GM23338 (cell line): Measurements from ENCODE around the gene UBE3B. TPM values are rescaled to one million over a fixed set of nuclear protein-coding genes. Genes with fewer than 3 reads are reported as not detected.

ENCODE experiments used
- ATAC-seq: fragments of 200-7000 bp; cut with Tn5 transposase; 3 replicates; pipeline ENCODE4 v1.9.1; 2020
- DNase-seq: peaks from one replicate; pipeline ENCODE4 v3.0.0-alpha.2; 2015; ENCODE audit warnings: low spot score
- H2AFZ ChIP-seq: fragments of 200-600 bp; sonication (generic); 2 replicates; pipeline ENCODE4 v1.8.0; 2016; ENCODE audit warnings: antibody characterized with exemption, mild to moderate bottlenecking, moderate library complexity
- H3F3A ChIP-seq: fragments of 200-600 bp; sonication (generic); replicated peaks from 2 replicates; pipeline ENCODE4 v1.8.0; 2017; ENCODE audit warnings: antibody characterized with exemption, mixed run types, low read depth
- H3K27ac ChIP-seq: fragments of 200-600 bp; sonication (generic); 2 replicates; pipeline ENCODE4 v1.6.1; 2016; ENCODE audit warnings: low read depth
- H3K27me3 ChIP-seq: fragments of 200-600 bp; sonication (generic); 2 replicates; pipeline ENCODE4 v1.8.0; 2016; ENCODE audit warnings: mild to moderate bottlenecking, mixed run types, moderate library complexity; ENCODE audit not compliant: insufficient read depth
- H3K36me3 ChIP-seq: fragments of 200-600 bp; sonication (generic); 2 replicates; pipeline ENCODE4 v1.8.0; 2016; ENCODE audit warnings: mild to moderate bottlenecking; ENCODE audit not compliant: insufficient read depth
- H3K4me1 ChIP-seq: fragments of 200-600 bp; sonication (generic); 2 replicates; pipeline ENCODE4 v1.8.0; 2016; ENCODE audit warnings: mild to moderate bottlenecking, moderate library complexity; ENCODE audit not compliant: insufficient read depth
- H3K4me2 ChIP-seq: fragments of 200-600 bp; sonication (generic); 2 replicates; pipeline ENCODE4 v1.7.1; 2017; ENCODE audit warnings: mixed run types
- H3K4me3 ChIP-seq: fragments of 200-600 bp; sonication (generic); 2 replicates; pipeline ENCODE4 v1.6.1; 2016; ENCODE audit warnings: mixed run types
- H3K79me2 ChIP-seq: fragments of 200-600 bp; sonication (generic); replicated peaks from 2 replicates; pipeline ENCODE4 v1.8.0; 2017; ENCODE audit warnings: mild to moderate bottlenecking; ENCODE audit not compliant: insufficient read depth
- H3K9me2 ChIP-seq: fragments of 200-600 bp; sonication (generic); 2 replicates; pipeline ENCODE4 v1.8.0; 2017; ENCODE audit not compliant: insufficient read depth
- H4K20me1 ChIP-seq: fragments of 200-600 bp; sonication (generic); replicated peaks from 2 replicates; pipeline ENCODE4 v1.8.0; 2017; ENCODE audit warnings: mild to moderate bottlenecking; ENCODE audit not compliant: insufficient read depth
- H3K27ac Mint-ChIP-seq: 2 replicates; pipeline ENCODE4 v1.8.0; 2020; ENCODE audit warnings: inconsistent platforms, mild to moderate bottlenecking, moderate library complexity, mixed read lengths
- H3K27me3 Mint-ChIP-seq: 3 replicates; pipeline ENCODE4 v1.8.0; 2022; ENCODE audit warnings: low read depth, mild to moderate bottlenecking, moderate library complexity, mixed read lengths, inconsistent platforms; ENCODE audit not compliant: insufficient read depth, poor library complexity
- H3K36me3 Mint-ChIP-seq: 3 replicates; pipeline ENCODE4 v1.8.0; 2021; ENCODE audit warnings: low read depth, mild to moderate bottlenecking, inconsistent platforms, moderate library complexity, mixed read lengths
- H3K4me1 Mint-ChIP-seq: 3 replicates; pipeline ENCODE4 v1.8.0; 2020; ENCODE audit warnings: mild to moderate bottlenecking, inconsistent platforms, mixed read lengths
- H3K4me3 Mint-ChIP-seq: 3 replicates; pipeline ENCODE4 v1.8.0; 2021; ENCODE audit warnings: moderate library complexity, mild to moderate bottlenecking, inconsistent platforms, mixed read lengths
- H3K9me3 Mint-ChIP-seq: 3 replicates; pipeline ENCODE4 v1.8.0; 2020; ENCODE audit warnings: moderate library complexity, mild to moderate bottlenecking, inconsistent platforms, mixed read lengths
- CREB1 ChIP-seq: fragments of 250-450 bp; sonication (Bioruptor Pico); IDR thresholded peaks from 2 replicates; pipeline ENCODE4 v1.5.0; 2020; ENCODE audit warnings: low read depth, mild to moderate bottlenecking, moderate library complexity
- CTCF ChIP-seq, 2 experiments: fragments of 200-600 bp in 1 of 2; sonication (generic) in 1 of 2; conservative IDR thresholded peaks; 2 replicates each; pipeline versions ENCODE4 v1.5.1 to v1.6.1; 2016 to 2017; ENCODE audit warnings: antibody characterized with exemption in 2 of 2, low read depth in 2 of 2, mild to moderate bottlenecking in 2 of 2, moderate library complexity in 1 of 2
- EZH2 ChIP-seq: fragments of 200-600 bp; sonication (generic); IDR thresholded peaks from one replicate; pipeline ENCODE4 v1.8.0; 2017; ENCODE audit warnings: antibody characterized with exemption, mild to moderate bottlenecking, low read depth; ENCODE audit not compliant: unreplicated experiment
- EZH2phosphoT487 ChIP-seq: fragments of 200-600 bp; sonication (generic); IDR thresholded peaks from one replicate; pipeline ENCODE4 v1.8.1; 2018; ENCODE audit warnings: antibody characterized with exemption; ENCODE audit not compliant: unreplicated experiment
- JUNB ChIP-seq: IDR thresholded peaks from one replicate; pipeline ENCODE4 v1.6.1; 2016; ENCODE audit warnings: antibody characterized with exemption; ENCODE audit not compliant: unreplicated experiment
- REST ChIP-seq: IDR thresholded peaks from one replicate; pipeline ENCODE4 v1.6.1; 2018; ENCODE audit warnings: antibody characterized with exemption; ENCODE audit not compliant: unreplicated experiment
- ZNF331 ChIP-seq: fragments of 250-450 bp; sonication (Bioruptor Pico); IDR thresholded peaks from 2 replicates; pipeline ENCODE4 v1.5.0; 2020; ENCODE audit warnings: low read depth, mild to moderate bottlenecking, moderate library complexity
- polyA plus RNA-seq: library from polyadenylated mRNA; unstranded; fragments of >200 nt; fragmentation: Nextera tagmentation; extraction: Ambion mirVana; gene quantifications from 2 replicates; pipeline ENCODE4 v1.2.1, GENCODE V29; 2016
- total RNA-seq: library from RNA; depleted of rRNA; stranded (reverse); fragments of >200 nt; shearing (Covaris generic); gene quantifications from 2 replicates; pipeline ENCODE4 v1.2.3, GENCODE V29; 2014
- TF ChIP-seq, protein P1 (sequence below): IDR thresholded peaks from 2 replicates; pipeline ENCODE4 v1.6.1; 2016; ENCODE audit warnings: antibody characterized with exemption

Gene UBE3B
- total and polyA plus RNA-seq, 2 experiments from 2014 or later, result 20.8 TPM

GRCh38 chr12:109481863-109482262 is 4.4 kb downstream of the UBE3B start (continued):
- no peak for TF ChIP-seq CTCF (conservative IDR thresholded peaks at IDR 0.05; ENCODE audit: low read depth in 2 of 2)
- TF ChIP-seq, protein P1, sequence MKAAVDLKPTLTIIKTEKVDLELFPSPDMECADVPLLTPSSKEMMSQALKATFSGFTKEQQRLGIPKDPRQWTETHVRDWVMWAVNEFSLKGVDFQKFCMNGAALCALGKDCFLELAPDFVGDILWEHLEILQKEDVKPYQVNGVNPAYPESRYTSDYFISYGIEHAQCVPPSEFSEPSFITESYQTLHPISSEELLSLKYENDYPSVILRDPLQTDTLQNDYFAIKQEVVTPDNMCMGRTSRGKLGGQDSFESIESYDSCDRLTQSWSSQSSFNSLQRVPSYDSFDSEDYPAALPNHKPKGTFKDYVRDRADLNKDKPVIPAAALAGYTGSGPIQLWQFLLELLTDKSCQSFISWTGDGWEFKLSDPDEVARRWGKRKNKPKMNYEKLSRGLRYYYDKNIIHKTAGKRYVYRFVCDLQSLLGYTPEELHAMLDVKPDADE, result no peak
- TF ChIP-seq EZH2, result no peak

GRCh38 chr12:109482491-109482890 is 5.1 kb downstream of the UBE3B start:
- ATAC-seq, result no peak
- Mint-ChIP-seq H3K27me3 (no peaks in the 10 kb centered on the region), H3K9me3 (no peaks in the 10 kb centered on the region), H3K27ac (no peak overlapping the region), H3K36me3 (peaks cover 30% of the 10 kb centered on the region), H3K4me1 (no peaks in the 10 kb centered on the region), H3K4me3 (no peak overlapping the region)
- peaks cover 13% of the 10 kb centered on the region; the same call in 1 of the 2 replicates for H3K36me3 ChIP-seq
- peaks cover 27% of the 10 kb centered on the region for H3K79me2 ChIP-seq
- no peaks in the 10 kb centered on the region for H3K27me3 ChIP-seq
- H3K4me1 ChIP-seq, result peaks cover 8% of the 10 kb centered on the region
- no peaks in the 10 kb centered on the region; the same call in 1 of the 2 replicates for H4K20me1 ChIP-seq
- no peak overlapping the region for H3K4me3 ChIP-seq
- H3K27ac ChIP-seq, result no peak overlapping the region
- no peak overlapping the region for H3K4me2 ChIP-seq
- H2AFZ ChIP-seq, result no peak overlapping the region
- DNase-seq, result no peak
- no peaks in the 10 kb centered on the region for H3K9me2 ChIP-seq
- H3F3A ChIP-seq, result no peaks in the 10 kb centered on the region
- TF ChIP-seq, protein P1, result no peak
- no peak for TF ChIP-seq REST
- TF ChIP-seq CREB1 (CRISPR knock-in tag), result no peak
- no peak for TF ChIP-seq CTCF (conservative IDR thresholded peaks at IDR 0.05; ENCODE audit: low read depth in 2 of 2)
- no peak for TF ChIP-seq EZH2
- no peak for TF ChIP-seq JUNB
- no peak for TF ChIP-seq ZNF331 (CRISPR knock-in tag)
- no peak for TF ChIP-seq EZH2phosphoT487
